KBM-7 (cell line): Measurements from ENCODE around the gene C11orf97.
"Not testable (repeated sequence)": the region's sequence is repeated elsewhere in the genome, so short reads cannot be mapped to it uniquely, and the experiment has no call there.

ENCODE experiments used
- DNase-seq: peaks from one replicate; pipeline ENCODE4 v3.0.0-alpha.2; 2015
- in situ Hi-C: fragments of 300-500 bp; cut with MboI; formaldehyde crosslinking; loops from 2 replicates; pipeline ENCODE4 v1.14.3; 2020; ENCODE audit warnings: low sequenced_read_pairs, low pct_unique_long_range_greater_than_20kb, mixed read lengths

Gene C11orf97, protein sequence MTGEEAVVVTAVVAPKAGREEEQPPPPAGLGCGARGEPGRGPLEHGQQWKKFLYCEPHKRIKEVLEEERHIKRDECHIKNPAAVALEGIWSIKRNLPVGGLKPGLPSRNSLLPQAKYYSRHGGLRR

DNA sequence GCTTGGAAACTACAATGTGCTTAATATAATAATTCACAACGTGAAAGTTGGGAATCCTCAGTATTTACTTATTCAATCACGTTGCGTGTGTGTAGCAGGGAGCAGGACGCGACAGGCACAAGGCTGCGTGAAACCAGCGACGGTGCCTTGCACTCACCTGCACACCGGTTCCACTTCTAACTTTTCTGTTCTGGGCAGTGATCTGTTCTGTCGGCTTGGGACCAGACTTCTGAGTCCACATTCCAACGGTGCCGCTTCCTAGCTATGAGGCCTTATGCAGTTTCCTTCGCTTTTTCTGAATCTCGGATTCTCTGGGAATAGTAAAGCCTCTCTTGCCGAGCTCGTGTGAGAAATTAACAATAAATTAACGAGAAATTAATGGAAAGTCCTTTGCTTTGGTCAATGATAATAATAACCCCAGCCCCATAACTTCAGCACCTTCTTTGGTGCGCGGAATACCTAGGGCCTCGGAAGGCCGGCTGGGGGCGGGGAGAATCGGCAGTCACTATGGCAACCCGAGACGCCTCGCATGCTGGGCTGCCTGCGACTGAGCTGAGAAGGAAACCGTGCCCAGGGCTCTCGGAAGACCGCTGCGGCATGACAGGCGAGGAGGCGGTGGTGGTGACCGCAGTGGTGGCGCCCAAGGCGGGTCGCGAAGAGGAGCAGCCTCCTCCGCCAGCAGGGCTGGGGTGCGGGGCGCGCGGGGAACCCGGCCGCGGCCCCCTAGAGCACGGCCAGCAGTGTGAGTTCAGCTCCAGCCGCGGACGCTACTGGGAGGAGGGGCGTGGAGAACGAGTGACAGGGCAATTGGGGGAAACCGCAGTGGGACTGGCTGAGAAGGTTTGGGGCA is at the start of gene C11orf97:
Gene C11orf97, plus strand, starts transcription at position 530 of the 850 bp plus-strand sequence. Its CDS starts 68 bp downstream, at position 598.
- peak; percentile 67 for DNase-seq
- in situ Hi-C loops, result no loop called here

DNA sequence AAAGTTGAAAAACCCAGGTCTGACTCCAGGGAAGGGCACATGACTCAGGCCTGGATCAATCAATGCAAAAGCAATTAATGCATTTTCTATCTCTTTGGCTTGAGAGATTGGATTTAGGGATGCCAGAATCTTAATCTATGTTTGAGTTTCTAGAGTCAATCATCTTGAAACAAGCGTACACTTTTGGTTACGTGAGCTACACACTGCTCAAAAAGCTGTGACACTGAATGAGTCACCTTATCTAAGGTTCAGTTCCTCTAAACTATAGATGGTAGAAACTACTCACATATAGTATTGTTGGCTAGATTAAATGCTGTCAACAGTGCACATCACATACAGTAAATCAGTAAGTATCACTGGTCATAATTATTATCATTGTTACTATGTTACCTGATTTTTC is 42.8 kb upstream of the C11orf97 start:
- in situ Hi-C loops, result no loop called here
- no peak for DNase-seq

DNA sequence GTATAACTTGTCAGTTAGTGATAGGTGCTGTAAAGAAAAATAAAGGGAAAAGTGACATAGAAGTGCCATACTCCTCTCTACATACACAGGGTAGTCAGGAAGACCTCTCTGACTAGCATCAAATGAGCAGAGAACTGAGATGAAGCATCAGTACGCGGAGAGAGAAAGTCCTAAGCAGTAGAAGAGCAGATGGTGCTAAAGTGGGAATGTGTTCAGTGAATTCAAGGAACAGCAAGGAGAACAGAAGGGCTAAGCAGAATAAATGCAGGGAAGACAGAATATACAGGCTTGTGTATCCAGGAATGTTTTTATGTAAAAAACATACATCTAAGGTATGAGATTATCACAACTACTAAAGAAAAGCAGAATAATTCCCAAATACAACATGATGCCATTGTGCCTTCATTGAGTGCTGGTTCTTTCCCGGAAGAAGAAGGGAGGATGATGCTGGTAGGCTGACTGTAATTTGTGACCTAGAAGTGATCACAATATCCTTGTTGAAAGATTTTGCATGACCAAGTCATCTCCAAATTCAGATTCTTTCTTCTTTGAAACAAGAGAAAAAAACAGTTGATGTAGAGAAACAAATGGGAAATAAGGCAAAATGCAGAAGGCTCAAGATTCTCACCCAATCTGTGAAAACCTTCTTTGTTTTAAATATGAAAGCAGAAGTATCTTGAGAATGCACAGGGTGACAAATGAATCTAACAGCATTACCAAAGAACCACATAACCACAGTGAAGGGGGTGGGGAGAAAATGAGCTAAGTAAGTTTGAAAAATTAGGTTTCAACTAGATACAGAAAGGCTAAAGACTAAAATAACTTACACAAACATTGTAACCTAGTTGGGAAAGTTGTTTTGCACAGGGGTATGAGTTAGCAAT is 39.1 kb upstream of the C11orf97 start:
- in situ Hi-C loops, result no loop called here
- DNase-seq, result peak; percentile 75

DNA sequence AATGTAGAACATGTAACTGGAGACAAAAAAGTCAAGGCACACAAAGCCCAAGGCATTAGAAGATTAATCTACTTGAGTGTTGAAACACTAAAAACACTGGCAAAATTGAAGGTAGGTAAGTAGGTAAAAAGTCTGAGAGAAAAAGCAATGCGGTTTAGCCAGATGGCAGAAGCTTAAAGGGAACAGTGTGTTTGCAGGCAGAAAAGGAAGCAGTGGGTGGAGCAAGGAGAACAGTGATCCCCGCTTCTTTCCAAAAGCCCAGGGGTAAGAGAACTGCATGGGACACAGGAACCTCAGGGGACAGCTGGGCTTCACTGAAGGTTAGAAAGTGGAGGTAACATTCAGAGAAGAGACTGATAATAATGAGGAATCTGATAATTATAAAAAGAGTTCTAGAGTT is 34.6 kb upstream of the C11orf97 start:
- no peak for DNase-seq
- in situ Hi-C loops, result no loop called here

DNA sequence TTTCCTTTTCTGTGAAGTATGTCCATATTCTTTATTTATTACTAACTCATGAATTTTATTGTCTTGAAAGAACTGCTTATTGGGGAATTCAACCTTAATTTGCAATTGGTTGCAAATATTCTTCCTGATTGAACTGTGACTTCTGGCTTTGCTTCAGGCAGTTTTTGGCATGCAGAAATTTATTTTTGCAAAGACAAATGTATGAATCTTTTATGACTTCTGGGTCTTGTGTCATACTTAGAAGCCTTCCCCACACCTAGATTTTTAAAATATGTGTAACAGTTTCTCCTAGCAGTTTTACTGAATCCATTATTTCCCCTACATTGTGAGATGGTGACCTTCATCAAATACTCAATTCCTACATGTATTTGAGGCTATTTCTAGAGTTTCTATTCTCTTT is 30.9 kb upstream of the C11orf97 start:
- in situ Hi-C loops, result no loop called here

DNA sequence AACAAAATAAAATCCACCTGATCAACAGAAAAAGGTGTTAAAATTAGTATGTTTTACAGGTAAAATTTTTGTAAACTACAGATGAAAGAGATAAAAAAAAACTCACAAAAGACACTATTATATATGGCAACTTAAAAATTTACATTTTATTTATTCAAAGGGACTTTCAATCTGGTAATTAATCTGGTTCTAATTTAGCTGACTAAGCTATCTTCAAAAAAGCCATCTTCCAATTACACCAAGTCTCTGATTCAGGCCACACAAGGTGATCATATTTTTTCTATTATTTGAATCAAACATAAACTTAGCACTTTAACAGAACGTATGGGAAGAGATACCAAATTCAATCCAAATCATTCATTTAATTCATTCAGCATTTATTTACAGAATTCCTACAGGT is 26.2 kb upstream of the C11orf97 start:
- in situ Hi-C loops, result no loop called here
- DNase-seq, result no peak

More for the DNA sequence above, 30.9 kb upstream of the C11orf97 start:
- no peak for DNase-seq

DNA sequence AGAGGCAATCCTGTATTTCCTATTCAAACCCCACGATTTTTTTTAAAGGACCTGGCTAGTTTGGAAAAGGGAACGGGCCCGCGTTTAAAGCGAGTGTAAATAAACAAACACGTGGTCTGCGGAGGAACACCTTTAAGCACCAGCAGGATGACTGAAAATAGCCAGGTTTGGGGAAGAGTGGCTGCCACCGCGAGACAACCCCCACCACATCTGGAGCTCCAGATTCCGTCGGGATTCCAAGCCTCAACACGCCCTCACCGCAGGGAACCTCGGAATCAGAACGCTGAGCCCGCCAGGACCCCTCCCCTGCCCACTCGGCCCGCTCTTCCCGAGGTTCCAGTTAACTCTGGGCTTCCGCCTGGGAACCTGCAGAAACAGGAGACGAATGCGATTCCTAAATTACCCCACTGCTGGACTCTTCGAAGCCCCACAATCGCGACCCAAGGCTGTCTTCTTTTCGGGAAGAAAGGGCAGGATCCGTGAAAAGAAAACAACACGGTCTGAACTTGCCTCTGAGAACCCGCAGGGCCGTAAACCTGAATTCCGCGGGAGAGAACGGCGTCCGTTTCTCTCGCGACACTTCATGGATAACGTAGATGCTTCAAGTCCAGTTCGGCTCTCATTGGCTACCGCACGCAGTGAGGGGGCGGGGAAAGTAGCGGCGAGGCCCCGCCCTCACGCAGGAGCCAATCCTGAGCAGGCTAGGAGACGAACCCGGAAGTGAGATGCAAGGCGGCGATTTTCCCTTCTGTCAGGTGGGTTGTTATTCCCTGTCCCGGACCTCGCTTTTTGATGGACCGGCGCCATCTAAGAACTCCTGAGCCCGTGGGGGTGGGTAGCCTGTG is 18.8 kb upstream of the C11orf97 start, which contains the start of the genes ANKRD49 and MRE11:
Gene ANKRD49, plus strand, starts transcription at position 704 of the 845 bp plus-strand sequence. CDS start 2,710 bp downstream, outside the sequence.
Gene MRE11, minus strand, starts transcription at position 564 of the 845 bp plus-strand sequence. CDS start 1,043 bp downstream, outside the sequence.
- DNase-seq, result peak; percentile 98
- in situ Hi-C loops, result no loop called here

DNA sequence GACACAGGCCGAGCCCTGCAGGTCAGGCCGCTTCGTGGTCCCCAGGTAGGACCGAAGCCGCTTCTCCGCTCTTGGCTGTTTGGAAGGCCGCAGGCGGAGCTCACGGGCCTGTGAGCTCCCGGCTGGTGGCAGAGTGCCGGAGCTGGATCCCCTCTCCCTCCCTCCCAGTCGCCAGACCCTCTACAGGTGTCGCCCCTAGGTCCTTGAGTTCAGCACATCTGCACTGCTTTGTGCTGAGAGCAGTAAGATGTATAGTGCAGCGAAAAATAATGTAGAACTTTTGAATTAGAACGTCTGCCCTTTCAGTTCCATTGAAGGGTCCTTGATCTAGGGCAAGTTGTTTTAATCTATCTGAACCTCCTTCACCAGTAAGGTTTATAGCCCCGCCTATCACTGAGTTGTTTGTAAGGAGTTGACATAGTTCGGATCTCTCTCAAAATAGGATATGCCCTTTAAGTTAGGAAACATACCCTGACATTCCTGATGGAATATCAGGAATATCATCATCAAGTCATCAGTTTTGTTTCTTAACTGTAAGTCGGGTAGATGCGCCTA is 18.1 kb upstream of the C11orf97 start:
- no peak for DNase-seq
- in situ Hi-C loops, result no loop called here

DNA sequence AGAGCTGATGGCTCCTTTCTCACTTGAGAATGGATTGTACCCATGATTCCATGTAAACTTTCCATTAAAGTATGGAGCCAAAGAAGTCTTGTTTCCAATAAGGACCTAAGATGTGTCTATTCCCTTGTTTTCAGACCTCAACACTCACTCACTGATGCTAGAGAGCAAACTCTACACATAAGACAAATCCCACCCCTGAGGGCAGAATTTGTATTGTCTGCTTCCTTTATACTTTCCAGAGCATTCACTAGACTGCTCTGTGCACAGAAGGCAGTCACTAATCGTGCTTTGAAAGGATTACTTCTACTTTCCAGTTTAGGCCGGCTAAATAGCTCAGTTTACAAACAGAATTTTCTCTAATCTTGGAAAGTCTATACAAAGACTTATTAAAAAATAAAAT is 12.1 kb upstream of the C11orf97 start:
- in situ Hi-C loops, result no loop called here
- DNase-seq, result no peak

DNA sequence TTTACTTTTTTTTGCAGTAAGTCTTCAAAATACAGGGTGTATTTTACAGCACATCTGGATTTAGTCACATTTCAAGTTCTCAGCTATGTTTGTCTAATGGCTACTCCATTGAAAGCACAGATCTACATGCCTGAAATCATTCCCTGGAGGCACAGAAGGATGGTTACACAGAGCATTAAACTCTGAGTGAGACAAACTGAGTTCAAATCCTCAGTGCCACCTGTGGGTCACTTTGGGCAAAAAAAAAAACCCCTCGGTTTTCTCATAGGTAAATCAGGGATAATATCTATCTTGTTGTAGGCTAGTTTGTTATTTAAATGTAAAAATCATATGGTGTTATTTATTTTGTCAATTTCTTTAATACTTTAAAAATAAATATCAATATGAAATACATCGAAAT is 10.7 kb upstream of the C11orf97 start:
- in situ Hi-C loops, result no loop called here
- DNase-seq, result no peak

DNA sequence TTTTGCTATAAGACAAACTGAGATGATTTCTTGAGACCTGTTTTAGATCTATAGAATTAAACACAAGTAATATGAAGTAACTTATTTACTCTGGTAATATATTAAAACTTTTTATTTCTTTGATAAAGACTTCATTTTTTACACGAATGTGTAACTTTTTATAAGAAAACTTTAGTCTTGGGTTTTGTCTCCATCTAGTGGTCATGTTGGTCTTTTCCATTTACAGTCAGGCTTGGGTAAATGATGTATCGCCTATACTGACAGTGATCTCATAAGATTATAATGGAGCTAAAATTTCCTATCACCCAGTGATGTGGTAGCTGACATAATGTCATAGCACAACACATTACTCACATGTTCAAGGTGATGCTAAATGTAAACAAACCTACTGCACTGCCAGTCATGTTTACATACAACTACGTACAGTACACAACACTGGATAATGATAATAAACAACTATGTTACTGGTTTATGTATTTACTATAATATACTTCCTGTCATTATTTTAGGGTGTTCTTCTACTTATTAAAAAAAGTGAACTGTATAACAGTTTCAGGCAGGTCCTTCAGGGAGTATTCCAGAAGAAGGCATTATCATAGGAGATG is 7.5 kb upstream of the C11orf97 start:
- in situ Hi-C loops, result no loop called here
- DNase-seq, result peak; percentile 57

DNA sequence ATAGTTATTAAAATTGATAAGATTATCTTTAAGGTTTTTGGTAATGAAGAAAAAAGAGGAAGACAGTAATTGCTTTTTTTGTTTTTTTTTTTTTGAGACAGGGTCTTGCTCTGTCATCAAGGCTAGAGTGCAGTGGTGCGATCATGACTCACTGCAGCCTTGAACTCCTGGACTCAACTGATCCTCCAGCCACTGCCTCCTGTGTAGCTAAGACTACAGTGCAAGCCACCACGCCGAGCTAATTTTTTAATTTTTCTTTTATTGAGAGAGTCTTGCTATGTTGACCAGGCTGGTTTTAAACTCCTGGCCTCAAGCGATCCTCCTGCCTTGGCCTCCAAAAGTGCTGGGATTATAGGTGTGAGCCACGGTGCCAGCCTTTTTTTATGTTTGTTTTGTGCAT is 5.7 kb upstream of the C11orf97 start:
- DNase-seq, in situ Hi-C loops: not testable (repeated sequence)

DNA sequence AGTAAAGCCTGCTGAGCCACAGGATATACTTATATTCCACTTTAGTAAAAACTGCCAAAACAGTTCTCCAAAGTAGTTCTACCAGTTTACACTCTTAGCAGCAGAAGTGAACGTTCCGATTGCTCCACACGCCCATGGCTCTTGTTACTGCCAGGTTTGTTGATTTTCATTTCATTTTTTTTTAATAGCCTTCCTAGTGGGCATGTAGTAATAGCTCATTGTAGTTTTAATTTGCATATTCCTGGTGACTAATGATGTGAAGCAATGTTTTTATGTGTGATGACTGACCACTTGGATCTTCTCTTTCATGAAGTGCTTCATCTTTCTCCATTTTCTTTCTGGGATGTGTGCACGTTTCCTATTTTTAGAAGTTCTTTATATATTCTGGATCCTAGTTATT is 4.8 kb upstream of the C11orf97 start:
- DNase-seq, result no peak
- in situ Hi-C loops, result no loop called here

DNA sequence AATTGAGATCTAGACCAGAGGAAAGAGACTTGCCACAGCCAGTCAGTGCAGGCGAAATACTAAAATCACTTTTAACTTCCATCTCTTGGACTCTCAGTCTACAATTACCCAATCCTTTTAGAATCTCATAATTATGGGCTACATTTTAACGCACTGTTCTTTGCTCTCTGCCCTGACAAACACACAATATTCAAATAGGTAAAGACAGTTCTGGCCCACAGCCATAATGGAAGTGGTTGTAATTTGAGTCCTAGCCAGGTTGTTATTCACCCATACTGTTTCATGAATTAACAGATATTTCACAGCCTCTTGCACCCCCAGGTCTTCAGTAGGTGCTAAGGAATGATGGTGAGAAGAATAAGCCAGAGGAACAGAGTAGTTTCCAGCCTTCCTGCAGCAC is 830 bp downstream of the C11orf97 start:
- peak; percentile 26 for DNase-seq
- in situ Hi-C loops, result no loop called here

DNA sequence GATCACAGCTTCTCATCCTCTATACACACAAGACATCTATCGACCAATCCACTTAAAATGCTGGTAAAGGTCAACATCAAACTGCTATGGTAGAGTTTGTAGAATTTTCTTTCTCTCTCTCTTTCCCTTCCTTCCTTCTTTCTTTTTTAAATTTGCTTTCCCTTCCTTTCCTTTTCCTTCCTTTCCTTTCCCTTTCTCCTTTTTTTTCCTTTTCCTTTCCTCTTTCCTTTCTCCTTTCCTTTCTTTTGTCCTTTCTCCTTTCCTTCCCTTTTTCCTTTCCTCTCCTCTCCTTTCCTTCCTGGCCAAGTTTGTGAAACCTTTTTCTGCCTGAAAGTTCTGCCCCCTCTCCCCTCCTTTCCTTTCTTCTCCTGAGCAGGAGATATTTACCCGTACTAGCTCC is 3.1 kb downstream of the C11orf97 start:
- DNase-seq, result no peak
- in situ Hi-C loops, result no loop called here

DNA sequence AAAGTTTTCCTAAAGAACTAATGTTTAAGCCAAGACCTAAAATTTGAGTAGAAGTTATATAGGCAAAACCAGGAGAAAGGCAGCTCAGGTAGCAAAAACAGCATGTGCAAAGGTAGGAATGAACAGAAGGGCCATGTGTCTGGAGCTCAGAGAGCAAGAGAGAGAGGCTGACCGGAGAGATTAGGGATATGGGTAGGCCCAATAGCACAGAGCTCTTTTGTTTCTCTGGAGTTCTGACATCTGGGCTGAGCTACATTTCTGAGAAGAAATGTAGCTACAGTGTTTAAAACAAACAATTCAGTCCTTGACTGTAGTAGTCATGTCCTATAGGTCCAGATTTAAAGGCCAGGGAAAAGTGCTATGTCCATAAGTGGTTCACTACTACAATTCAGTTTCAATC is 4.5 kb downstream of the C11orf97 start:
- in situ Hi-C loops, result no loop called here
- DNase-seq, result no peak

DNA sequence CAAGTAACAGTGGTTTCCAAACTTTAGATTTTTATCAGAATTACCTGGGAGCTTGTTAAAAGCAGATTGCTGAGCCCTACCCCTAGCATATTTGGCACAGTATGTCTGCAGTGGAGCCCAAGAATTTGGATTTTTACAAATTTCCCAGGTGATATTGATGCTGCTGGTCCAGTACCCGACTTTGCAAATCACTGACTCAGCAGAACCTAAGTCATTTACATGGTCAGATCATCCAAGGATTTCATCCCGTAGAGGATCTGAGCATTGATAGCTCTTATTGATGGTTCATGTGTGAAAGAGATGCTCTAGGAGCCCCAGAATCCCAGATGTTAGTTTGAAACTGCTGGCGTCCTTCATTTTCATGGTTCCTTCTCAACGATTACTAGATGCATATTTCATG is 6.0 kb downstream of the C11orf97 start:
- no peak for DNase-seq
- in situ Hi-C loops, result no loop called here

DNA sequence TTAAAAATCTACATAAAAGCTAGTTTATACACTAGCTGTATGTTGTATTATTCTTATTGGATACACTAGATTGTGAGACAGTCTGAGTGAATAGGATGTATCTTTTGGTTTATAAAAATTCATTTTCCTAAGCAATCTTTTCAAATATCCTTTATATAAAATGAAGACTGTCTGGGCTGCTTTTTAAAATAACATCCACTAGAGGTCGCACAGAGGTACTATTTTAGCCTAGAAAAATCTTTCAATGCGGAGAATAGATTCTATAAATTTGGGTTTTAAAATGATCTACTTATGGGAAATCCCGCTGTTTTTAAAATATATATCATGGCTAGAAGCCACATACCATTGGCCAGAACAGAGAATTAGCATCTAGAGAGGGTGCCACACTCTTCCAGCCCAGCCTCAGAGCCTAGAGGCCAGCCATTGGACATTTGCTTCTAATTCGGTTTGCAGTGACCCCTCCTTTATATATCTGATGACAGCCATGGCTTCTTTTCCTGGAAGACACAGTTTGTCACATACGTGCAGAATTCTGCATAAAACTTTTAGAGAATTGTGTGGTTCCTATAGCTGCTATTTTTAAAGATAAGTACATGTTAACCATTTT is 7.3 kb downstream of the C11orf97 start:
- in situ Hi-C loops, result no loop called here
- DNase-seq, result peak; percentile 42
